NT2/D1 (cell line): ENCODE measurements around the gene CFAP61.

Experiments used
- SUZ12 ChIP-seq: IDR thresholded peaks from 2 replicates; pipeline ENCODE4 v1.6.1; 2011; ENCODE audit not compliant: insufficient read length, insufficient read depth; ENCODE audit errors: extremely low read depth
- YY1 ChIP-seq: IDR thresholded peaks from 2 replicates; pipeline ENCODE4 v1.6.1; 2011; ENCODE audit not compliant: insufficient read length, insufficient read depth
- ZNF274 ChIP-seq: IDR thresholded peaks from 2 replicates; pipeline ENCODE4 v1.6.1; 2011; ENCODE audit warnings: mild to moderate bottlenecking, low read depth, low read length

DNA sequence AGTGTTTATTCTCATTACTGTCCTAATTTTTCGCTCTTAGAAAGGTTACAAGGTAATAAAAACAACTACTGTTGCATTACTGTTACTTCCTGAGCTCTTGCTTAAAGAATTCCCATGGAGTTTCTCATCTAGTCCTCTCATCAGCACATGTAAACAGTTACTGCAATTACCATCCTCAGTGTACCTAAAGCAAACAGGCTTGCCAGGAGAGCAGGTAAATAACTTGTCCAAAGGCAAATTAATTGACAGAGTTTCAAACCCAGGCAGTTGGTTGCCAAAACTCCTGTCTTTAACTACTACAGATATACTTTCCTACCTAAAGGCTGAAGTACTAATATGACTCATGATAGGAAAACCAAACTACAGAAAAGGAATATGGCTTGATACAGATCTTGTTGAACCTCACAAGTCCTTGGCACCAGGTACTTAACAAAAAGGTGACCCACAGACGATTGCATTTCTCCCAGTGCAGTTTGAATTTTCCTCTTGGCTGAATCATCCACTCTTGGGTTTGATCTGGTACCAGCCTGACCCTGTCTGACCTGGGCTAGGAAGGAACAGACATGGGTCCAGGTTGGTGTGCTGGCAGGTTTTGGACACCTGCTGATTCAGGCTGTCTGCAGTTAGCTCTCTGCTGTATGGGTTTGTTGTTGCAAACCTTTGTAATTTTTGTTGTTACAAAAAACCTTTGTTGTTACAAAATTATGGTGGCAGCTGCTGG, 153.0 kb downstream of the CFAP61 start:
- no peak for TF ChIP-seq YY1
- no peak for TF ChIP-seq SUZ12
- TF ChIP-seq ZNF274: no peak
